HG02840 (cell line): ENCODE data around the gene CDSN.

Experiments used
- ATAC-seq: cut with Tn5 transposase; IDR thresholded peaks from one replicate; pipeline ENCODE4 v1.9.1; 2021; ENCODE audit warnings: mild to moderate bottlenecking, moderate library complexity, moderate number of reproducible peaks; ENCODE audit not compliant: unreplicated experiment, low FRiP score

The CDSN gene

DNA sequence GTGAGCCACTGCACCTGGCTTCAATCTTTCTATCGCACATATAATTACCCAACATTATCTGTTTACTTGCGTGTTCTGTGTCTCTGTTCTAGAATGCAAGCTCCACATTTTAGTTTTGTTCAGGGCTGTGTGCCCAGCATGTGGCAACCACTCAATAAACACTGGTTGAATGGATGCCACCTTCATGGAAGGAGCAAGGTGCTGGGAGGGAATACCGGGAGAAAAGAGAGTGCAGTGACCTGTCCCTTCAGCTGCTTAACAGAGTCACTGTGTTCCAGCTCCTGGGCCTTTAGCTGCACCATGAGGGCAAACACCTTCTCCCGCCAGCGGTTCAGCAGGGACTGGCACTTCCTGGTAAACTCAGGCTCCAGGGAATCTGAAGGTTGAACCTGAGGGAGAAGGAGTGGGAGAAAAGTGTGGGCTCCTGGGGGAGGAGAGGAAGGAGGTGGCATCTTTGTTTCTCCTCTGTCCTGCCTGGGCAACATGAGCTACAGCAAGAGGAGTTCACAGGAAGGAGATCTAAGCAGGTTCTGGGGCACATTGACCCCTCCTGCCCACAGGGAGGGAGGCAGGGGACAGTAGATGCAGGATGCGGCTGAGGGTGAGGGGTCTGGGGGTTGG, 29.7 kb upstream of the CDSN start:
- ATAC-seq, result no peak

DNA sequence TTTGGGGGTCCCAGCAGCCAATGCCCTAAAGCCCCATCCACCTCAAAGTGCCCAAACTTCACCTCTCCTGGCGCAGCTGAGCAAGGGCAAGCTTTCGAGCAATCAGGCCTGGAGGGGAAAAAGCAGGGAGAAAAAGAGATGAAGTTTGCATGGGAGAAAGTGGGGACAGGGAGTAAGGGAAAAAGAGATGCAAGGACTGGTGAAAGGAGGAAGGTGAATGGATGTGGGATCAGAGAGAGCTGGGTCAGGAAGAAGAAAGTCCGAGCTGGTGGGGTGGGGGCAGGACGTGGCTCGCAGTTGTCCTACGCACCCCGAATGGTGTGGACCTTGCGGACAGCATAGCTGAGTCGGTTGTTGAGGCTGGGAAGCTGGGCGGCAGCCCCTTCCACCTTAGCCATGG, 25.1 kb upstream of the CDSN start:
- no peak for ATAC-seq

DNA sequence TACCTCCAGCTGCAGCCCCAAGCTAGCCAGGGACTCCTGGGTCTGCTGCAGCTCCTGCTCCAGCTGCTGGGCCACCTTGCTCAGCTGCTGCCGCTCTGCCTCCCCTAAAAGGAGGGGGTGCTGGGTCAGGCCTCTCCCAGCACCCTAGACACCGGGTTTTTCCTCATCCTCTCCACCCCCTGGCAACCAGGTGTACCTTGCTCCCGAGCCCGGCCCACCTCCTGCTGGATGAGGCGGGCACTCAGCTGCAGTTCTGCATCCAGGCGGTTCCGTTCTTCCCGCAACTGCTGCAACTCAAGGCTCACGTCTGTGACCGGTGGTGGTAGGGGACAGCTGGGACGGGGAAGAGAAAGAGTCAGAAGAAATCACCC, 24.7 kb upstream of the CDSN start:
- ATAC-seq, result no peak

- ATAC-seq, result no peak
Measured at GRCh38 chr6:31144296-31144969, 24.2 kb upstream of the CDSN start.

- no peak for ATAC-seq
Measured at GRCh38 chr6:31143148-31143547, 22.9 kb upstream of the CDSN start.

GRCh38 chr6:31142361-31142761, 22.1 kb upstream of the CDSN start:
- ATAC-seq, result no peak

DNA sequence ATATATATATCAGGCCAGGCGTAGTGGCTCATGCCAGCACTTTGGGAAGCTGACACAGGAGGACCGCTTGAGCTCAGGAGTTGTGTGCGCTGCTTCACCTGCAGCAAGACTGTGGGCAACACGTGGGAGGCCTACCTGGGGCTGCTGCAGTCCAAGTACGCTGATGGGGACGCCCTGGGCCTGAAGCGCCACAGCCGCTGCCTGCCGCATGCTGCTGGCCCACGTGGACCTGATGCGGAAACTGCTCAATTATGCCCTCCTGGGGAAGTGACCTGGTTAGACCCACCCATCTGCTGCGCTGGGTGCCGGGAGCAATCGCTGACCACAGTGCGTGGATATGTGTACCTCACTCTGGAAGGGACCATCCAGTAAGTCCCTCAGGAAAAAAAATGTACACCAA, 20.4 kb upstream of the CDSN start:
- no peak for ATAC-seq

- ATAC-seq, result no peak
Measured at GRCh38 chr6:31139599-31139998, 19.4 kb upstream of the CDSN start.

- no peak for ATAC-seq
Measured at GRCh38 chr6:31138982-31139381, 18.7 kb upstream of the CDSN start, which contains the start of gene PSORS1C2. Gene PSORS1C2, minus strand, starts transcription at chr6:31139066. Its CDS starts 40 bp downstream, at chr6:31139026.

DNA sequence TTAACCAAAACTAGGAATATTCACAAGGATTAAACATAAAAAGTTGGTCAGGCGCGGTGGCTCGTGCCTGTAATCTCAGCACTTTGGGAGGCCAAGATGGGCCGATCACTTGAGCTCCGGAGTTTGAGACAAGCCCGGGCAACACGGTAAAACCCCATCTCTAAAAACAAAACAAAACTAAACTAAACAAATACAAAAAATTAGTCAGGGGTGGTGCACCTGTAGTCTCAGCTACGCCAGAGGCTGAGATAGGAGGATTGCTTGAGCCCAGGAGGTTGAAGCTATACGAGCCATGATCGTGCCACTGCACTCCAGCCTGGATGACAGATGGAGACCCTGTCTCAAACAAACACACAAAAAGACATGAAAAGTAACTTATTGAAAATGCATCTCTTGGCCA, 15.5 kb upstream of the CDSN start:
- ATAC-seq, result no peak

- no peak for ATAC-seq
Measured at GRCh38 chr6:31132806-31133205, 12.6 kb upstream of the CDSN start.

DNA sequence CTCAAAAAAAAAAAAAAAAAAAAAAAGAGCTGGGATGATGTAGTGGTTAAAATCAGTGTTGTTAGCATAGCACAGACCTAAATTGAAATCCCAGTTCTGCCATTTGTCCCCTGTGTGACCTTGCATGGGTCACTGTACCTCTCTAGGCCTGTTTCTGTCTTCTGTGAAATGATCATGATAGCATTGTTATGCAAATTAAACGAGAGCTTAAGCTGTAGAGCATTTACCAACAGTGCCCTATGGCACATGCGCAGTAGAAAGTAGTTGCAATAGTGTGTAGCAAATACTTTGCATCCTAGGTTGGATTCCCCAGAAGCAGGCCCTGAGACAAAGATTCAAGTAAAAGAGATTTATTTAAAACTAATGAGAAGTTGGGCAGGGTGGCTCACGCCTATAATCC, 11.3 kb upstream of the CDSN start:
- ATAC-seq, result no peak

DNA sequence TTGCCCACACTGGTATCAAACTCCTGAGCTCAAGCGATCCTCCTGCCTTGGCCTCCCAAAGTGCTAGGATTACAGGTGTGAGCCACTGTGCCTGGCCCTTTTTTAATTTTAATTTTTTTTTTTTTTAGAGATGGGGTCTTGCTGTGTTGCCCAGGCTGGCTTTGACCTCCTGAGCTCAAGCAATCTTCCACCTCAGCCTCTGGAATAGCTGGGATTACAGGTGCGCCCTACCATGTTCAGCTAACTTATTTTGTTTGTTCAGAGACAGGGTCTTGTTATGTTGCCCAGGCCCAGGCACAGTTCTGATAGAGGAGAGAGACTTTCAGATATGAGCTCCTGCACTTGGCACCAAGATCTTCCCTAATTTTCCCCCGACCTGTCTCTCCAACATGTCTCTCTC, 10.5 kb upstream of the CDSN start:
- no peak for ATAC-seq

GRCh38 chr6:31129130-31129529, 8.9 kb upstream of the CDSN start:
- ATAC-seq, result no peak

DNA sequence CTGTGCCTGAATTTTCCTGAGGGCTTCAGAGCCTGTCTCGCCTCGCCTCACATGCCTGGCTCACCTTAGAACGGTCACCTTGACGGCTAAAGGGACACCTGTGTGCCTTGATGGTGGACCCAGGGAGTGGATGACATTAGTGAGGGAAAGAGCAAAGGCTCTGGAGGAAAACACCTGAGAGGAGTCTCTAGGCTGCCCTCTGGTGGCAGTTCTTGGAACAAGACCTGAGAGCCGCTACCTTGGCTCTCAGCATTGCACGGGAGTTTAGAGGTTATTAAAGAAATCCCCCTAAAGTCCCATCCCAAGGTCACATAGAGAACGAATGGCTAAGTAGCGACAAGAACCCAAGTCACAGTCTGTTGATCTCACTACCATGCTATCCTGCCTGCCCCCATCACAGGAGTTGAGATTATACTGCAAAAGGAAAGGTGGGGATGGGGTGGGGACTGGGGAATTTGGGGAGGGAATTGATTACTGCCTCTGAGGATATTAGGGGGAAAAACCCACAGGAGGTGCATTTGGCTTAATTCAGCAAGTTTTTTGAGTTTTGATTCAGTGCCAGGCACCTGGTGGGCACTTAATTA, 7.9 kb upstream of the CDSN start:
- ATAC-seq, result no peak

GRCh38 chr6:31126396-31127175, 6.3 kb upstream of the CDSN start:
- ATAC-seq, result no peak

DNA sequence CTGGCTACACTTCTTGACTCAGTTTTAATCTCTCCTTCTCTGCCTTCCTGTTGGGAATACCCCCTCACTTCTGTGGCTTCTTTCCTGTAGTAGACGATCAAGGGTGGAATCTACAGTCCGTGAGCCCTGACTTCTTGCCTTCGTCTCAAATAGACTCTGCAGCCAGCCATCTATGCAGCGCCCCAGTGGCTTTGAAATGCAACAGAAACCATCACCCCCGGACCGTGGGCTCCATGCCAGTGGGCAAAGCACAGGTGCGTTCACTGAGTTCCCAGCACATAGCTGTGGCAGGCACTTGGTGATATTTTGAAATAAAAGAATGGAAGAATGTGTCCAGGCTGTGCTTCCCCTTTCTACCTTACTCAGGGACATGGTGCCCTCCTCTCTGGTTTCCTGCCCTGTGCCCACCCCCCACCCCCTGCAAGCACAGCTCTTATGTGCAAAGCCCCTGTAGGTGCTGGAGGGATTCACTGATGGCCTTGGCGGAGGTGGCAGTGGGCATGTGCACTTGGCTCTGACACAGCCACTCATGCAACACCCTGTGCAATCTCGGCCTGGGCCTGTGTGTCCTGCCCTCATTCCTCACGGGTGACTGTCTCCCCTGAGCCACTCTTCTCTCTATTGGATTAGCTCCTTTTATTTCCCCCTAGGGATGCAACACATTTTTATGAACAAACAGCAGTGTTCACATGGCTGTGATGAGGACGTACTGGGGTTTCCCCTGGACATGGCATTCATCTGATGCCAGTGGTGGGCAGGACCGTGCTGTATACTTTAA, 5.5 kb upstream of the CDSN start:
- no peak for ATAC-seq

- no peak for ATAC-seq
Measured at GRCh38 chr6:31125162-31125561, 4.9 kb upstream of the CDSN start.

DNA sequence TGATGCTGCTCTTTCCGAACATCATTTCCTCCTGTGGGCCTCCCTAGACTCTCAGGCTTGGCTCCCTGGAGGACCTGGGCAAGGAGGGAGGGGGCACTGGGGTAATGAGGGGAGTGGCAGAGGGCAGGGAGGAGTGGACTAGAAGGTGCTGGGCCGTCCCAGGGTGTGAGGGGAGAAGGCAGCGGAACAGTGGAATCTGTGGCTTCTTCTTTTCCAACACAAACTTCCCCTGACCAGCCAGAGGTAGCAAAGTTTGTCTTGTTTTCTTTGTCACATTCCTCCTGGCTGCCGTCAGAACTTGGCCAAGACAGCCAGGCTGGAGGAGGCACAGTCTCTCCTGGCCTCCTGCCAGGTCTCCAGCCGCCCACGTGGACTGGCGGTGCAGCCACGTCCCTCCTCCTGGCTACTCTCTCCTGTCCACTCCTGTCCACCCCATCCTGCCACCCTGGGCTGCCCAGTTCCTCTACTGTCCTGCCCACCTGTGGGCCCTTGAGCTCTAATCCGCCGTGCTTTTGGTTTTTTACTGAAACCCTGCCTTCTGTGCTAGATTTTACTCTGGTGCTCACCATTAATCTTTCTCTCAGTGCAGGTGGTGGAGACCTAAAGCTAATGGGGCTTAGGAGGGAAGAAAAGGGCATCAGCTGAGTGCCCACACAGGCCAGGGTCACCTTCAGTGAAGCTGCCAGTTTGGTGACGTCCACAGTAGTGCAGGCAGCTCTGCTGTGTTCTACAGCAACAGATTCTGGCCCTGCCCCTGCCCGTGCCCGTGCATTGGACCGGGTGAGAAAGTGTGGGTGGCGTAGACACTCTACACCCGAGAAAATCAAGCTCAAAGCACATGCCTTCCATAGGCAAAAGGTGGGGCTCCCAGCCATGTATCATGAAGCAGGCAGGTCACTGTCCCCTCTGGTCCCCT, 2.8 kb upstream of the CDSN start:
- no peak for ATAC-seq
